Myocyte (in vitro differentiated cells): Measurements from ENCODE around the gene CPAMD8. TPM values are rescaled to one million over a fixed set of nuclear protein-coding genes. Genes with fewer than 3 reads are reported as not detected.

Experiments
- DNase-seq: peaks from one replicate; pipeline ENCODE4 v3.0.0-alpha.2; 2012; ENCODE audit warnings: low read depth
- total RNA-seq: library from RNA; depleted of rRNA; stranded (reverse); fragments of >200 nt; gene quantifications from 2 replicates; pipeline ENCODE4 v1.2.3, GENCODE V29; 2014

Gene CPAMD8
- total RNA-seq, 1 donor from 2014 or later, result not detected

DNA sequence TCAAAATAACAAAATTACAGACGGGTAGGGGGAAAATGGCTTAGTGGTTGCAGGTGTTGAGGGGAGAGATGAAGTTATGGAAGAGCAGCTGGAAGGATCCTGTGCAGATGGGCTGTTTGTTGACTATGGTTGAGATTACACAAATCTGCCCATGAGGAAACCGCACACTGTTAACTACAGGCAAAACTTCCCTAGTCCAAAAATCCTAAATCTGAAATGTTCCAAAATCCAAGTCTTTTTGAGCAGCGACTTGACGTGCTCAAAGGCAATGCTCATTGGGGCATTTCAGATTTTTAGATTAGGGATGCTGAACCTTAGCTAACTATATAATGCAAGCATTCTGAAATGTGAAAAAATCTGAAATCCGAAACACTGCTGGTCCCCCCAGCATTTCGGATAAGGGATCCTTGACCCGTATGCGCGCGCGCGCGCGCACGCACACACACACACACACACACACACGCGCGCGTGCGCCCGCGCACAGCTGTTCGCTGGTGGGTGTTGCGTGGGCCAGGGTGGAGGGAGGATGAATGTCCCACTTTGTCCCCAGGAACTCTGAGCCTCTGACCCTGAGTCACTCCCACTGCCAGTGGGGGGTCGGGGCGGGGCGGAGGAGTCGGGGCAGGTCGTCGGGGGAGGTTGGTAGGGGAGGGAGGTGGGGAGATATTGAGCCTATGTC, 131.0 kb downstream of the CPAMD8 start:
- DNase-seq, result peak; percentile 11

DNA sequence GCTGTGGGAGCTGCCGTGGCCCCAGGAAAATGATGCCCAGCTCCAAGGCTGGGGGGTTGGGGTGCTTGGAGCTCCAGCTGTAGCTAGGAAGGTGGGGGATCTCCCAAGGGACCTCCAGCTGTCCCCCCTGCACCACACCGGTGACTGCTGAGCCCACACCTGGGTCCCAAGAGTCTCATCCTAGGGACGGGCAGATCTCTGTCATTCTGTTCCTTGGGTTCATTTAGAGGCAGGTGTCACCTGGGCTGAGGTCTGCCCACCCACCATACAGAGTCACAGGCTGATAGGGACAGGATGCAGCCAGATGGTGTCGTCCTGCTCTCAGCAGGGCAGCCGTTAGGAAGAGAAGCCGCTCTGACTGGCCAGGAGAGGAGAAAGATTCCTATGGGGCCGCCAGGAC, 132.5 kb downstream of the CPAMD8 start:
- DNase-seq, result no peak

DNA sequence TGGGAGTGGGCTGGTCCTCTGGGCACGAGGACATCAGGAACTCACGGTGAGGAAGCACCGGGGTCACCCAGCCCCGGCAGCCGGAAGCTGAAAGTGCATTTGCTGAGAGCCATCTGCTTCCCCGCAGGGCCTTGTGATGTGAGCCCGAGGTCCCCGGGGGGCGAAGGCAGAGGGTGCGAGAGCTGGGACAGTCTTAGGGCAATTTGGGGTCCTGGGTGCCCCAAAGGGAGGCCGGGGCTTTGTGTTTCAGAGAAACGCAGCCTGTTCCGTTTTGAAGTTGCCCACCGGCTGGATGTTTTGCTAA, 133.0 kb downstream of the CPAMD8 start:
- DNase-seq, result no peak

DNA sequence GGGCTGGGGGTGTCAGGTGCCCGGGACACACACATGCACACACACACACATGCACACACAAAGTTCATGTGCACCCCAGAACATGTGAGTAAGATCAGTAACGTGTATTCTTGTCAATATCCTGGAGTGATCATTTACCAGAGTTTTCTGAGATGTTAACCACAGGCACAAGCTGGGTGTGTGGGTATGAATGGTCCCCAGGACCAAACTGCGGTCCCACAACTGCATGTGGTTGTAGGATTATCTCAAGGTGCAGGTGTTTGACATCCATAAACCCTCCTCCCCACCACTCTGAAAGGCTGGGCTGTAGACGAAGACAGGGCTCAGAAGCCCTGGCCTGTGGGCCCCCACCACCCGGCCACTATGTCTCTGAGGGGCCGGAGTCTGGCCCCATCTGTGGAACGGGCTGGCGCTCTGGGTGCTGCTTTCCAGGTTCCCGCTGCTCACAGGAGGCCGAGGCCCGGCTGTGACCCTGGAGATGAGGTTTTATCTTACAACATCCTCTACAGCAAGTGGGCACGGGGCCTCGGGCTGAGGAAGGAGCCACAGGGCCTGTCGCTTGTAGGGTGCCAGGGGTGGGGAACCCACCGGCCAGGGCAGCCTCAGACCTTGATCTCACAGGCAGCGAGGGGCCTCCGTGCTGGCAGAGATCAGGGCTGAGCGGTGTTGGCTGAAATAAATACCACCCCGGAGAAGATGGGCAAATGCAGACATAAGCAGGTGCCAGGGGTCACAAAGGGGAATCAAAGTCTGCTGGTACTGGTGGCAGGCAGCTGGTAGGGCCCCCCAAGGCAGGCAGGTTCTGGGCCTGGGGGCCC, 133.5 kb downstream of the CPAMD8 start:
- no peak for DNase-seq

DNA sequence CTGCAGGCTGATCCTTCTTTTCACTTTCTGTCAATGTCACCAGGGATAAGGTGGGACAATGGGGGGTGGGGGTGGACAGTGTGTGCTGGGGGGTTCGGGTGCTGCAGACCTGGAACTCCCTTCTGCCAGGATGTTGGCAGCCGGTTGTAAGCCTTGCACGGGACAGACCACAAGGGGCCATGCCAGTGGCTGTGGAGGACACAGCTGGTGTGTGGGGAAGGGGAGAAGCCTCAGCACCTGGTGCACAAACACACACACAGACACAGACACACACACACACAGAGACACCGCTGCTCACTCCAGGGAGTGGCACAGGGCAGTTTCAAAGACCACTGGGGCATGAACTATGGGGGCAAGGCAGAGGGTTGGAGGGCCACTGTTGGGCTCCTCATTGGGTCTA, 134.2 kb downstream of the CPAMD8 start:
- DNase-seq, result peak; percentile 34

DNA sequence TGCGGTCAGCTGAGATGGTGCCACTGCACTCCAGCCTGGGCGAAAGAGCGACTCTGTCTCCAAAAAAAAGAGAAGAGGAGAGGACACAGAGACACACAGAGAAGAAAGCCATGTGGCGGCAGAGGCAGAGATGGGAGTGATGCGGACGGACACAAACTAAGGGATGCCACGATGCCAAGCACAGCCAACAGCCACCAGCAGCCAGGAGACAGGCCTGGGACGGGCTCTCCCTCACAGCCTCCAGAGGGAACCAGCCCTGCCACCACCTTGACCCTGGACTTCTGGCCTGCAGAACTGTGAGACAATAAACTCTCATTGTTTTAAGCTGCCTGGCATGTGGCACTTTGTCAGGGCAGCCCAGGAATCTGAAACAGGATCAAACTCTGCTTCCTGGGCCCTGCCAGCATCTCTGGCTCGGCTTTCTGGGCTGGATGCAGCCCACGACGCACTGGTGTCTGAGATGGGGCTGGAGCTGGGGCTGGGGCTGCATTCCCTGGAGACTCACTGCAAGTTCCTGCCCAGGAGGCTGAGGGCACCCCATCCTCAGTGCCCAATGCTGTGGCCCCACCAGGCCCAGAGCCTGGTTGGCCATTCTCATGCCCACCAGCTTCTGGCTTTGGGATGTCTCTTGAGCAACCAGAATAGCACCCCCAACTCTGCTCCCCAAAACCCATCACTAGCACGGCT, 134.8 kb downstream of the CPAMD8 start:
- no peak for DNase-seq

DNA sequence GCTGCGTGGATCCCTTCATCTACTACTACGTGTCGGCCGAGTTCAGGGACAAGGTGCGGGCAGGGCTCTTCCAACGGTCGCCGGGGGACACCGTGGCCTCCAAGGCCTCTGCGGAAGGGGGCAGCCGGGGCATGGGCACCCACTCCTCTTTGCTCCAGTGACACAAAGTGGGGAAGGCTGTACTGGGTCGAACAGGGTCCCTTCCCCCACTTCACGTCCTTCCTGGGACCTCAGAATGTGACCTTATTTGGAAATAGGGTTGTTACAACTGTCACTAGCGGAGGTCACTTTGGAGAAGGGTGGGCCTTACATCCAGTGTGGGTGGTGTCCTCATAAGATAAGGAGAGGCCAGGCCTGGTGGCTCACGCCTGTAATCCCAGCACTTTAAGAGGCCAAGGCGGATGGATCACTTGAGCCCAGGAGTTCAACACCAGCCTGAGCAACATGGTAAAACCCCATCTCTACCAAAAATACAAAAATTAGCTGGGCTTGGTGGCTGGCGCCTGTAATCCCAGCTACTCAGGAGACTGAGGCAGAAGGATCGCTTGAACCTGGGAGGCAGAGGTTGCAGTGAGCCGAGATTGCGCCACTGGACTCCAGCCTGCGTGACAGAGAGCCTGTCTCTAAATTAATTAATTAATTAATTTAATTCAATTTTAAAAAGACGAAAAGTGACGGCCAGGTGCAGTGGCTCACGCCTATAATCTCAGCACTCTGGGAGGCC, 136.0 kb downstream of the CPAMD8 start:
- DNase-seq, result no peak

DNA sequence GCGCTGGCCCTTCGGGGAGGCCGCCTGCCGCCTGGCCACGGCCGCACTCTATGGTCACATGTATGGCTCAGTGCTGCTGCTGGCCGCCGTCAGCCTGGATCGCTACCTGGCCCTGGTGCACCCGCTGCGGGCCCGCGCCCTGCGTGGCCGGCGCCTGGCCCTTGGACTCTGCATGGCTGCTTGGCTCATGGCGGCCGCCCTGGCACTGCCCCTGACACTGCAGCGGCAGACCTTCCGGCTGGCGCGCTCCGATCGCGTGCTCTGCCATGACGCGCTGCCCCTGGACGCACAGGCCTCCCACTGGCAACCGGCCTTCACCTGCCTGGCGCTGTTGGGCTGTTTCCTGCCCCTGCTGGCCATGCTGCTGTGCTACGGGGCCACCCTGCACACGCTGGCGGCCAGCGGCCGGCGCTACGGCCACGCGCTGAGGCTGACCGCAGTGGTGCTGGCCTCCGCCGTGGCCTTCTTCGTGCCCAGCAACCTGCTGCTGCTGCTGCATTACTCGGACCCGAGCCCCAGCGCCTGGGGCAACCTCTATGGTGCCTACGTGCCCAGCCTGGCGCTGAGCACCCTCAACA, 136.6 kb downstream of the CPAMD8 start:
- DNase-seq, result no peak

DNA sequence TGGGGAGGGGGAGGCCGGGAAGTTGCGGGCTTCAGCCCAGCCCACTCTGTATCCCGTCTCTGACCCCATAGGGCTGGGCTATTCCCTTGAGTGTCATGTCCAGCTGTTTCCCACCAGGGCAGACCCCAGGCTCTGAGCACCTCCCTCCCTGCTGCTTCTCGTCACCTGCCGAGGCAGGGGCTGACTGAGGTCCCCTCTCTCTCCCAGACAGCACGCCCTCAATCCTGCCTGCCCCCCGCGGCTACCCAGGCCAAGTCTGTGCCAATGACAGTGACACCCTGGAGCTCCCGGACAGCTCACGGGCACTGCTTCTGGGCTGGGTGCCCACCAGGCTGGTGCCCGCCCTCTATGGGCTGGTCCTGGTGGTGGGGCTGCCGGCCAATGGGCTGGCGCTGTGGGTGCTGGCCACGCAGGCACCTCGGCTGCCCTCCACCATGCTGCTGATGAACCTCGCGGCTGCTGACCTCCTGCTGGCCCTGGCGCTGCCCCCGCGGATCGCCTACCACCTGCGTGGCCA, 137.2 kb downstream of the CPAMD8 start:
- no peak for DNase-seq

DNA sequence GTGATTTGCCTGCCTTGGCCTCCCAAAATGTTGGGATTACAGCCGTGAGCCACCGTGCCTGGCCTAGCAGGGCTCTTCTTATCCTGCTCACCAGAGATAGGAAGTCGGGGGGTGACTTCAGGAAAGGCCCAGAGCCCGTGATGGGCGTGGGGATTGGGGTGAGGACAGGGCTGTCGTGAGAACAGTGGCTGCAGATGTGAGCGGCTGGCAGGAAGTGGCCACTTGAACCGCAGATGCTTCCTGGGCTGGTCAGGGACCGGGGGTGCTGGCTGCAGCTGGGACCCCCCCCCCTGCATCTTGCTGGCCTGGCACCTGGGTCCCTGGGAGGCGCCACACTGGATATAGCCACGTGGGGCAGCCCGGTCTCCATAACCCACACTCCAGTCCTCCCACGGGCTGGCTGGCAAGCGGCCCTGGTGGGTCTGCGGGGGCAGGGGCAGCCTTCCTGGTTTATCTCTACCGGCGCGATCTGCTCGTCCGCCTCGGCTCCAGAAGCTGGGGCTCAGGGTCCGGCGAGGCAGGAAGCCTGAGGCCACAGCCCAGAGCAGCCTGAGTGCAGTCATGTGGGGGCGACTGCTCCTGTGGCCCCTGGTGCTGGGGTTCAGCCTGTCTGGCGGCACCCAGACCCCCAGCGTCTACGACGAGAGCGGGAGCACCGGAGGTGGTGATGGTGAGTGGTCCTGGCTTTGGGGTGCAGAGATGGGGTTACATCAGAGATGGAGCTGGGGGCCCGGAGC, 137.8 kb downstream of the CPAMD8 start, which contains the start of gene F2RL3:
Gene F2RL3 (plus strand): TSS at position 371 of the 737 bp plus-strand sequence. CDS start 191 bp downstream, at position 562.
- DNase-seq, result peak; percentile 20

DNA sequence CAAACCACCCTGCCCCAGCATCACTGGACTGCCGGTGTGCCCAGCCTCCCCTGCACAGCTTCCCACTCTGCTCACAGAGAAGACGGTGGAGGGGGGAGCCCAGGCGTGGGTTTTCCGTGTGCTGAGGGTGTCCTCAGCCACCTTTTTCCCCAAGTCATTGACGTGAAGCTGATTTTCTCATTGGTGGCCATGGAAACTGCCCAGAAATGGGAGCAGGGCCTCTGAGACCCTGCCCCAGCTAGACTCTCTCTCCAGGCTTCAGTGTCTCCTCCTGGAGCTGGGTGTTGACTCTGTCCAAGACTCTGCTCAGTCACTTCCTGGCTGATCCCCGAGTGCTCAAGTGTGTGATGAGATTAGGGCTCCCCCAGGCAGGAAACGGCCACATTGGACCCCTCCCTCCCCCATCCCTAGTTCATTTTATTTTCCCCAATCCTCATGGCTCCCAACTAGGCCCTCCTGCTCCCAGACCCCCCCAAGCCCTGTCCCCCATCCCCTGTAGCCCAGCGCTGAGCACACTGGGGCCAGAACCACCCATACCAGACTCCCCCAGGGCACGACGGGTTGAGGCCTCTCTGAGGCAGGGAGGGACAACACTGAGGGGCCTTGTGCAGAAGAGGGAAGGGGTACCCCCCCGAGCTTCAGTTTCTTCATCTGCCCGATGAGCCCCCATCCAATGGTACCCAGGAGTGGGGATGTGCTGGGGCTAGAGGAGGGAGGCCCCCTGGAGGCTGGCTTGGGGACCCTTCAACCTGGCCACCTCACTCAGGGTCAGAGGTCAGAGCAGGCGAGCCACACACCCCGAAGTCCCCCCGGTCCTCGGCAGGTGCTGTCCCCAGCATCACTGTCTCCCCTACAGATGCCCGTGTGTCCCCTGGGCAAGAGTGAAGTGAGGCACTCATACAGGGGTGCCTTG, 139.0 kb downstream of the CPAMD8 start:
- no peak for DNase-seq

DNA sequence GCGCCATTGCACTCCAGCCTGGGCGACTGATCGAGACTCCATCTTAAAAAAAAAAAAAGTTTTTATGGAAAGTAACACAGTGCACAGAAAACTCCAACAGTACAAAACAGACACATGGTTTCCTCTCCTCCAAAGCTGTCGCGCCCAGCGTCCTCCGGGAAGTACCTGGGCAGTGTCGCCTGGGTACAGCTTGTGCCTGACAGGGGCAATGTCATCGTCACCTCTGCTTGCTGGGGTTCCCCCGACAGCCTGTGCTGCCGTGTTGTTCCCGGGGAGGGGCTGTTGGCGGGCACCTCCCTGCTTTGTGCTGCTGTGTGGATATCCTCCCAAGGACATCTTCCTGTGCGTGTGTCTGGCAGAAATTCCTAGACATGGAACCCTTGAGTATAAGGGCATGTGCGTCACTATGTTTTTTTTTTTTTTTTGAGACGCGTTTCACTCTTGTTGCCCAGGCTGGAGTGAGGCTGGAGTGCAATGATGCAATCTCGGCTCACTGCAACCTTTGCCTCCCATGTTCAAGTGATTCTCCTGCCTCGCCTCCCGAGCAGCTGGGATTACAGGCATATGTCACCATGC, 140.2 kb downstream of the CPAMD8 start:
- DNase-seq, result no peak

DNA sequence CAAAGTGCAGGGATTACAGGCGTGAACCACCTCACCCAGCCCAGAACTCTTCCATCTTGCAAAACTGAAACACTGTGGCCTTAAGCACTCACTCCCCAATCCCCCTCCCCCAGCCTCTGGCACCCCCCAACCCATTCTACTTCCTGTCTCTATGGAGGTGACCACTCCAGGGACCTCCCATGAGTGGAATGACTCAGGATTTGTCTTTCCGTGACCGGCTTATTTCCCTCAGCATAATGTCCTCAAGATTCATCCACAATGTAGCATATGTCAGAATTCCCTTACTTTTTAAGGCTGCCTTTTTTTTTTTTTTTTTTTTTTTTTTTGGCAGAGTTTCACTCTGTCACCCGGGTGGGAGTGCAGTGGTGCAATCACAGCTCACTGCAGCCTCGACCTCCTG, 141.4 kb downstream of the CPAMD8 start:
- DNase-seq, result no peak

DNA sequence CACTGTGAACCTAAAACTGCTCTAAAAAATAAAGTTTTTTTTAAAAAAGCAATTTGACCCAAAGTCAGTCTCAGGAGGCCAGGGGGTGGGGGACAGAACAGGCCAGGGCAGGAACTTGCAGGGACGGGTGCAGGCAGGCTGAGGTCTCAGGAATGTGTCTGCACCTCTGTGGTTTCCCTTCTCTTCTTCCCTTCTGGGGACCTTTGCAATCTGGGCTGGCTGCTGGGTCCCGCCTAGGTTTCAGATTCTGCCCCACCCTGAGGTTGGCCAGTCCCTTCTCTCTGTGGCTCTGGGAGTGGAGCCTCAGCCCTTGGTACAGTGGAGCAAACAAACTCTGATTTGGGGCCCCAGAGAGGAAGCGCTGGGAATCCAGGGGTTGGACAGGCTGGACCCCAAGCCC, 143.1 kb downstream of the CPAMD8 start:
- DNase-seq, result no peak

DNA sequence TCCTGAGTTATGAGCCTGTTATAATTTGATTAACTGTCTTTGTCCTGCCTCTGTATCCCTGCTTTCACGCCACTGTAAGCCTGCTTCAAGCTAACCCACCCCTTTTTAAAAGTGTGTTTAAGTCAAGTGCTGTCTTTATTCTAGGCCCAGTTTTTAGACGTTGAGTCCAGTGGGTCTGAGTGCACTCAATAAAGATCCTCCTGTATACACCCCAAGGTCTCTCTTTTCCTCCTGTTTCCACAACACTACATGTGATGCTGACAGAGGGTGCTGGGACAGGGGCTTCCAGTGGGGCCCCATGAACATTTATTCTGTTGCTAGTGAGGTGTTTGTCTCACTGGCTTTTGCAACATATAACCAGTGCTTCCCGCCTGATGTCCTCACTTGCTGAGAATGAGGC, 144.5 kb downstream of the CPAMD8 start:
- DNase-seq, result no peak

DNA sequence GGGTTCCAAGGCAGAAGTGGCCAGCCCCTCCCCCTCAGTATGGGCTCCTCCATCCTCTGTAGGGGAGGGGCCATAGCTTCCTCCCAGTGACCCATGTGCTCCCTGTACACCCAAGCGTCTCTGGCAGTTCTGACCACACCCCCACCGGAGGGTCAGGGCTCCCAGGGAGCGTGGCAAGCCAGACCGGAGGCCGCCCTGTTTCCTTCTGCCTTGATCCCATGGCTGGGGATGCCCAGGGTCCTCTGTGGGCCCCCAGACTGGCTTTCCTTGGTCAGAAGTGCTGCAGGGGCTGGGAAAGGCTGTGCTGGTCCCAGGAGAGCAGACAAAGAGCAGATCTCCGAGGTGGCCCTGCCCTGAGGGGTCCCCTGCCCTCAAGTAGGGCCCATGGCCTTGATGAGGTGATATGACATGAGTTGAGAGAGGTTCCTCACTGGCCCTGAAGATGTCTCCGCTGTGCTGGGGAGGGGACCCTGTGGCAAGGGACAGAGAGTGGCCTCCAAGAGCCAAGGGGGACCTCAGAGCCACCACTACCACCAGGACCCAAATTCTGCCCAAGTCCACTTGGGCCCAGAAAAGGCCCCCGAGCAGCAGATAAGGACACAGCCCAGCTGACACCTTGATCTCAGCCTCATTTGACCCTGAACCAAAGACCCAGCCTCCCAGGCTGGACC, 145.6 kb downstream of the CPAMD8 start:
- no peak for DNase-seq

DNA sequence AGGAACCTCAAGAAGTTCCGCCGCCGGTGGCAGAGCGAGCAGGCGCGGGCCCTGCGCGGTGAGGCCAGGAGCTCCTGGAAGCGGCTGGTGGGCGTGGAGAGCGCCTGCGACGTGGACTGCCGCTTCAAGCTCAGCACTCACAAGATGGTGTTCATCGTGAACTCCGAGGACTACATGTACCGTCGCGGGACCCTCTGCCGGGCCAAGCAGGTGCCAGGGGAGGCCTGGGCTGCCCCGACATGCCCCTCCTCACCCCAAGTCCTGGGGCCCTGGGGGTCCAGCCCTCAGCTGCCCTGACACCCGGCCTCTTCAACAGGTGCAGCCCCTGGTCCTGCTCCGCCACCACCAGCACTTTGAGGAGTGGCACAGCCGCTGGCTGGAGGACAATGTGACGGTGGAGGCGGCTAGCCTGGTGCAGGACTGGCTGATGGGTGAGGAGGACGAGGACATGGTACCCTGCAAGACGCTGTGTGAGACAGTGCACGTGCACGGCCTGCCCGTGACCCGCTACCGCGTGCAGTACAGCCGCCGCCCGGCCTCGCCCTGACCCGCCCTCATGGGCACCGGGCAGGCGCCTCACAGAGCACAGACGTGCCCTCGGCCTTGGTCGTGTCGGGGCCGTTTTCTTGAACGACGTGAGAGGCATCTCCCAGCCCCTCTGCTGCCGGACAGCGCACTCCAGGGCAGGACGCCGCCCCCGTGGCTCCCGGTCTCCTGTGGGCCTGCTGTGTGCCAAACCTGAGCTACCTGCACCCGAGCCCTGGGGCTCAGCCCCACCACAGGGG, 148.2 kb downstream of the CPAMD8 start:
- DNase-seq, result no peak
